Glutamatergic neuron (in vitro differentiated cells): ENCODE data around the gene HSPBP1. TPM values are rescaled to one million over a fixed set of nuclear protein-coding genes. Genes with fewer than 3 reads are reported as not detected.

Experiments
- DNase-seq: peaks from one replicate; pipeline ENCODE4 v3.0.0; 2022
- H3K27ac Mint-ChIP-seq: one replicate; pipeline ENCODE4 v1.8.0; 2020; ENCODE audit warnings: mild to moderate bottlenecking, mixed read lengths, inconsistent platforms; ENCODE audit not compliant: unreplicated experiment
- H3K27me3 Mint-ChIP-seq: one replicate; pipeline ENCODE4 v1.8.0; 2020; ENCODE audit warnings: mild to moderate bottlenecking, moderate library complexity, mixed read lengths, inconsistent platforms; ENCODE audit not compliant: unreplicated experiment
- H3K36me3 Mint-ChIP-seq: one replicate; pipeline ENCODE4 v1.8.0; 2020; ENCODE audit warnings: mild to moderate bottlenecking, mixed read lengths, inconsistent platforms; ENCODE audit not compliant: unreplicated experiment
- H3K4me1 Mint-ChIP-seq: one replicate; pipeline ENCODE4 v1.8.0; 2020; ENCODE audit warnings: mild to moderate bottlenecking, low read depth, mixed read lengths, inconsistent platforms; ENCODE audit not compliant: unreplicated experiment
- H3K4me3 Mint-ChIP-seq: one replicate; pipeline ENCODE4 v1.8.0; 2020; ENCODE audit warnings: mild to moderate bottlenecking, mixed read lengths, inconsistent platforms; ENCODE audit not compliant: unreplicated experiment
- H3K9me3 Mint-ChIP-seq: one replicate; pipeline ENCODE4 v1.8.0; 2020; ENCODE audit warnings: mild to moderate bottlenecking, moderate library complexity, mixed read lengths, inconsistent platforms; ENCODE audit not compliant: unreplicated experiment
- microRNA-seq: library from miRNA; unstranded; fragments of <30 nt; microRNA quantifications from one replicate; pipeline ENCODE4, GENCODE V29; 2020; ENCODE audit not compliant: unreplicated experiment
- total RNA-seq: library from RNA; stranded (reverse); fragmentation: NEBNext Ultra II Directional; extraction: Animal tissue kit (Norgen Biotek cat#: 25700); gene quantifications from one replicate; pipeline ENCODE4 v1.2.1, GENCODE V29; 2021; ENCODE audit not compliant: unreplicated experiment
- TF ChIP-seq, protein P1 (sequence below): fragments of 200-600 bp; sonication (generic); IDR thresholded peaks from one replicate; pipeline ENCODE4 v1.5.0; 2021; ENCODE audit not compliant: partially characterized antibody, unreplicated experiment

The HSPBP1 gene
- total RNA-seq, 1 donor from 2014 or later: 41.5 TPM

DNA sequence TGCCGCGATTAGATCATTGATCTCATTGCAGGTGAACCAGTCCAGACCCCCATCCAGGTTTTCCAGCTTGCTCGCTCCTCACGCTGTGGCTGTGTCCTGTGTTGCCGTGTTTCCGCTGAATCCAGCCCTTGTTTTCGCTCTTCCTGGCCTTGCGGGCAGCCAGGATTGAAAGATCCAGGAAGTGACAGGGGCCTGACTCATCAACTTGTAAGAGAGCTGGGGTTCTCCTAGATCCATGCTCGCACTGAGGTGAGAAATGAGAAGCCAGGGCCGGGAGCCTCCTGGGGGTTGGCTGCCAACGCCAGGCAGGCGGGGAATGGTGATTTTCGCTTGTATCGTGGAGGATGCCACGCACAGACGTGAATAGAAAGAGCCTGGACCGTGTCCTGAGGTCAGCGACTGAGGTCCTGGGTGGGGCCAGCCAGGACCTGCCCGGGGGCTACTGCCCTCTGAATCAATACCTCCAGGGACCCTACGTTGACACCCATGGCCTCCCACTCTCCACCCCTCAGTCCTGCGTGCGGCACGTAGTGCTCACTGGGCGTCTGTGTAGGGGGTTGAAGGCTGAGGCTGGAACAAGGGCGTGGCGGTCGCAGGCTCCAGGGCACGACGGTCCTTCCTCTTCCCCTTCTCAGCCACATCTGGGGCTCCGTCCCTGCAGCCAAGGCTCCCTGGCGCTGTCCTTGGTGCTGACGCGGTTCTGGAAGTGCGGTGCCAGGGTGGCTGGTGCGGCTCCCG is 63.3 kb downstream of the HSPBP1 start:
- Mint-ChIP-seq H3K4me1 (peaks cover 1% of the 10 kb centered on the region), H3K27ac (peak overlapping the region; percentile 99), H3K9me3 (peaks cover 16% of the 10 kb centered on the region), H3K27me3 (peaks cover 12% of the 10 kb centered on the region), H3K36me3 (peaks cover 25% of the 10 kb centered on the region), H3K4me3 (peak overlapping the region; percentile 96)
- peak; percentile 88 for DNase-seq
- TF ChIP-seq, protein P1, sequence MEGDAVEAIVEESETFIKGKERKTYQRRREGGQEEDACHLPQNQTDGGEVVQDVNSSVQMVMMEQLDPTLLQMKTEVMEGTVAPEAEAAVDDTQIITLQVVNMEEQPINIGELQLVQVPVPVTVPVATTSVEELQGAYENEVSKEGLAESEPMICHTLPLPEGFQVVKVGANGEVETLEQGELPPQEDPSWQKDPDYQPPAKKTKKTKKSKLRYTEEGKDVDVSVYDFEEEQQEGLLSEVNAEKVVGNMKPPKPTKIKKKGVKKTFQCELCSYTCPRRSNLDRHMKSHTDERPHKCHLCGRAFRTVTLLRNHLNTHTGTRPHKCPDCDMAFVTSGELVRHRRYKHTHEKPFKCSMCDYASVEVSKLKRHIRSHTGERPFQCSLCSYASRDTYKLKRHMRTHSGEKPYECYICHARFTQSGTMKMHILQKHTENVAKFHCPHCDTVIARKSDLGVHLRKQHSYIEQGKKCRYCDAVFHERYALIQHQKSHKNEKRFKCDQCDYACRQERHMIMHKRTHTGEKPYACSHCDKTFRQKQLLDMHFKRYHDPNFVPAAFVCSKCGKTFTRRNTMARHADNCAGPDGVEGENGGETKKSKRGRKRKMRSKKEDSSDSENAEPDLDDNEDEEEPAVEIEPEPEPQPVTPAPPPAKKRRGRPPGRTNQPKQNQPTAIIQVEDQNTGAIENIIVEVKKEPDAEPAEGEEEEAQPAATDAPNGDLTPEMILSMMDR: no peak

DNA sequence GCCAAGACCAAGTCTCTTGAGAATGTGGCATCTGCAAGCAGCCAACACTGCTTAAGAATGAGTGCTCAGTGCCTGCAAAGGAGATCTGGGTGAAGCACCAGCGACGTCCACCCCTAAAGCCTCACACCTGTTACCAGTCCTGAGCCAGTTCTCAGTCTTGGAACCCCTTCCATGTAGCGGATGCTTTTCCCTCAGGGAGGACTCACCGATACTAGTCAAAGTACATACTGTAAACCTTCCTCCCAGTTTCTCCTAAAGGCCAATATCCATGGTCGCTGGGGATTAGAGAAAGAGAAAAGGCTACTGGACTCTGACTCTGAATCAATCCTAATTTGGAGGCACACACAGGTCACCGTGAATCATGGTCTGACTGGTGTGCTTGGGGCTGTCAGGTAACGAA is 66.4 kb downstream of the HSPBP1 start:
- peaks cover 10% of the 10 kb centered on the region for H3K36me3 Mint-ChIP-seq
- DNase-seq: no peak
- peaks cover 7% of the 10 kb centered on the region for H3K4me1 Mint-ChIP-seq
- H3K27ac Mint-ChIP-seq: no peak overlapping the region
- H3K4me3 Mint-ChIP-seq: no peak overlapping the region
- peaks cover 16% of the 10 kb centered on the region for H3K9me3 Mint-ChIP-seq
- TF ChIP-seq, protein P1: no peak
- H3K27me3 Mint-ChIP-seq: peaks cover 17% of the 10 kb centered on the region

DNA sequence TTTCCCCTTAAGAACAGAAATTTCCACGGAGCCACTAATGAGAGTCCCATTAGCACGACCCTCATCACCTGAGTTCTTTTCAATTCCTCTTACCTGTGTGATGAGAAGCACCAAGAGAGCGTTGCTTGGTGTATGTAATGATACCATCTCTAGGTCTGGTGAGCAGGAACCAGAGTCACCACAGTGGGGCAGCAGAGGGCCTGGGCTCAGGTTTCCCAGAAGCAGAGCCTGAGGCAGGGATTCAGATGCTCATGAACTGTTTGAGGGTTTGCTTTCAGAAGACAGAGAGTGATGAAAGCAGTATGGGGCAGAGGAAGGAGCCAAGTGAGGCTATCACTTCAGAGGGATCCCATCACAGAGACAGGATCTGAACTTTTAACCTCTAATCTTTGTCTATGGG is 67.5 kb downstream of the HSPBP1 start:
- H3K4me1 Mint-ChIP-seq: peaks cover 5% of the 10 kb centered on the region
- peaks cover 16% of the 10 kb centered on the region for H3K9me3 Mint-ChIP-seq
- no peak overlapping the region for H3K4me3 Mint-ChIP-seq
- no peak overlapping the region for H3K27ac Mint-ChIP-seq
- peaks cover 10% of the 10 kb centered on the region for H3K36me3 Mint-ChIP-seq
- peak; percentile 49 for DNase-seq
- H3K27me3 Mint-ChIP-seq: peaks cover 17% of the 10 kb centered on the region
- TF ChIP-seq, protein P1: no peak

Small RNA genes within 50 kb of the gene (microRNA-seq; reads per million reads assigned to microRNA genes)
- gene MIR6802 (3.6 reads per million, percentile 26 among the genes with 10 or more reads in this experiment), gene MIR6803 (7.6 reads per million, percentile 41 among the genes with 10 or more reads in this experiment), gene MIR6804 (12.1 reads per million, percentile 53 among the genes with 10 or more reads in this experiment)

Other genes starting within 250 kb of the HSPBP1 start
- 0.42 TPM for gene GP6, start 241.8 kb downstream of the HSPBP1 start, total RNA-seq
- 17.9 TPM for gene RDH13, start 217.0 kb downstream of the HSPBP1 start, total RNA-seq
- 114 TPM for gene EPS8L1, start 204.2 kb downstream of the HSPBP1 start, total RNA-seq
- gene PPP1R12C, start 162.5 kb downstream of the HSPBP1 start, total RNA-seq: 150 TPM
- 19.3 TPM for gene TNNT1, start 130.9 kb downstream of the HSPBP1 start, total RNA-seq
- 3.3 TPM for gene TNNI3, start 122.4 kb downstream of the HSPBP1 start, total RNA-seq
- gene DNAAF3, start 113.5 kb downstream of the HSPBP1 start, total RNA-seq: 2.4 TPM
- gene SYT5, start 99.8 kb downstream of the HSPBP1 start, total RNA-seq: 23.7 TPM
- 7.4 TPM for gene PTPRH, start 70.6 kb downstream of the HSPBP1 start, total RNA-seq
- gene TMEM86B, start 51.3 kb downstream of the HSPBP1 start, total RNA-seq: 7.6 TPM
- gene PPP6R1, start 21.1 kb downstream of the HSPBP1 start, total RNA-seq: 82.3 TPM
- 223 TPM for gene BRSK1, start 3.9 kb upstream of the HSPBP1 start, total RNA-seq
- gene TMEM150B, start 45.2 kb upstream of the HSPBP1 start, total RNA-seq: not detected
- gene KMT5C, start 59.8 kb upstream of the HSPBP1 start, total RNA-seq: 105 TPM
- 2.8 TPM for gene COX6B2, start 74.6 kb upstream of the HSPBP1 start, total RNA-seq
- 0.17 TPM for gene GARIN5B, start 83.2 kb upstream of the HSPBP1 start, total RNA-seq
- gene IL11, start 90.4 kb upstream of the HSPBP1 start, total RNA-seq: 18.1 TPM
- 3.7 TPM for gene TMEM190, start 96.7 kb upstream of the HSPBP1 start, total RNA-seq
- gene TMEM238, start 104.2 kb upstream of the HSPBP1 start, total RNA-seq: 1.3 TPM
- gene RPL28, start 105.8 kb upstream of the HSPBP1 start, total RNA-seq: 1,087 TPM
- gene UBE2S, start 127.7 kb upstream of the HSPBP1 start, total RNA-seq: 235 TPM
- 3.2 TPM for gene SHISA7, start 163.2 kb upstream of the HSPBP1 start, total RNA-seq
- gene ISOC2, start 181.5 kb upstream of the HSPBP1 start, total RNA-seq: 24.9 TPM
- gene C19orf85, start 184.6 kb upstream of the HSPBP1 start, total RNA-seq: not detected
- gene ZNF628, start 196.5 kb upstream of the HSPBP1 start, total RNA-seq: 13.7 TPM
- gene NAT14, start 205.1 kb upstream of the HSPBP1 start, total RNA-seq: 125 TPM
- 7.6 TPM for gene SSC5D, start 208.3 kb upstream of the HSPBP1 start, total RNA-seq